HepG2 (cell line): ENCODE data around the gene METTL23. TPM values are rescaled to one million over a fixed set of nuclear protein-coding genes. Genes with fewer than 3 reads are reported as not detected.
A peak's percentile ranks its signal among the peaks of the same experiment; 100 is the strongest.

Source experiments
- AGO2 ChIP-seq: fragments of 200-400 bp; formaldehyde crosslinking; optimal IDR thresholded peaks from 2 replicates; pipeline ENCODE3; 2017; ENCODE audit warnings: mild to moderate bottlenecking, low read depth, low read length, moderate library complexity
- GFI1 ChIP-seq: sonication (generic); formaldehyde crosslinking; IDR thresholded peaks from 2 replicates; pipeline ENCODE4 v1.5.0; 2020; ENCODE audit warnings: missing genetic modification reagents, mild to moderate bottlenecking, borderline replicate concordance
- KLF9 ChIP-seq: IDR thresholded peaks from 2 replicates; pipeline ENCODE4 v1.6.1; 2016; ENCODE audit warnings: low read depth
- MTA3 ChIP-seq: sonication (generic); formaldehyde crosslinking; IDR thresholded peaks from 2 replicates; pipeline ENCODE4 v1.4.0; 2020; ENCODE audit warnings: missing genetic modification reagents
- NKX3-1 ChIP-seq: sonication (generic); formaldehyde crosslinking; IDR thresholded peaks from 2 replicates; pipeline ENCODE4 v1.5.0; 2020; ENCODE audit warnings: missing genetic modification reagents
- NRL ChIP-seq: sonication (generic); formaldehyde crosslinking; IDR thresholded peaks from 2 replicates; pipeline ENCODE4 v1.5.0; 2020; ENCODE audit warnings: missing genetic modification reagents, mild to moderate bottlenecking, moderate library complexity, borderline replicate concordance
- PPARG ChIP-seq: conservative IDR thresholded peaks from 2 replicates; pipeline ENCODE4 v1.6.1; 2016; ENCODE audit warnings: missing biosample characterization, missing genetic modification reagents
- RAD21 ChIP-seq: fragments of 450-650 bp; formaldehyde crosslinking; IDR thresholded peaks from 2 replicates; pipeline ENCODE4 v1.5.0; 2020; ENCODE audit warnings: mild to moderate bottlenecking
- SP5 ChIP-seq: IDR thresholded peaks from 2 replicates; pipeline ENCODE4 v1.6.1; 2016; ENCODE audit warnings: low read depth, borderline replicate concordance
- TCF7 ChIP-seq: sonication (generic); IDR thresholded peaks from 2 replicates; pipeline ENCODE4 v1.6.1; 2016; ENCODE audit warnings: antibody characterized with exemption, low read depth
- ZBTB34 ChIP-seq: sonication (generic); formaldehyde crosslinking; IDR thresholded peaks from 2 replicates; pipeline ENCODE4 v1.8.0; 2022; ENCODE audit warnings: mild to moderate bottlenecking, missing genetic modification reagents
- ZFP62 ChIP-seq: sonication (generic); formaldehyde crosslinking; IDR thresholded peaks from 2 replicates; pipeline ENCODE4 v1.4.0; 2020; ENCODE audit warnings: missing genetic modification reagents
- ZNF30 ChIP-seq: sonication (generic); formaldehyde crosslinking; IDR thresholded peaks from 2 replicates; pipeline ENCODE4 v1.5.0; 2020; ENCODE audit warnings: mild to moderate bottlenecking, missing genetic modification reagents
- polyA plus RNA-seq, 8 experiments: library from polyadenylated mRNA; depleted of rRNA in 3 of 8; stranded (reverse) in 7 of 8; unstranded in 1 of 8; fragments of >200 nt; fragmentation: Illumina TruSeq in 4 of 8; extraction: Trizol in 4 of 8; gene quantifications; 2 replicates each; pipeline versions ENCODE4 v1.2.1 to v1.2.3, GENCODE V29; 2011 to 2016; ENCODE audit warnings: low read depth in 4 of 8, missing spikeins in 1 of 8, mixed read lengths in 1 of 8; ENCODE audit not compliant: insufficient read depth in 1 of 8
- total RNA-seq, 5 experiments: library from RNA; depleted of rRNA; stranded (reverse); fragments of >200 nt; fragmentation: Illumina TruSeq; extraction: Trizol; gene quantifications; 2 replicates each; pipeline ENCODE4 v1.2.3, GENCODE V29; 2016; ENCODE audit warnings: low read depth in 1 of 5
- TF ChIP-seq, protein P1 (sequence below): sonication (generic); formaldehyde crosslinking; IDR thresholded peaks from 2 replicates; pipeline ENCODE4 v1.4.0; 2020; ENCODE audit warnings: missing genetic modification reagents
- TF ChIP-seq, protein P2 (sequence below): sonication (generic); formaldehyde crosslinking; IDR thresholded peaks from 2 replicates; pipeline ENCODE4 v1.5.0; 2020; ENCODE audit warnings: mild to moderate bottlenecking, missing genetic modification reagents
- TF ChIP-seq, protein P3 (sequence below): sonication (generic); formaldehyde crosslinking; IDR thresholded peaks from 2 replicates; pipeline ENCODE4 v1.4.0; 2020; ENCODE audit warnings: mild to moderate bottlenecking, low read depth, missing genetic modification reagents

METTL23 gene
- total and polyA plus RNA-seq, 2 of the 13 experiments (the other 11 are each of a cell fraction or from before 2014, with no cell fraction given), result 39.9 to 104 TPM

DNA sequence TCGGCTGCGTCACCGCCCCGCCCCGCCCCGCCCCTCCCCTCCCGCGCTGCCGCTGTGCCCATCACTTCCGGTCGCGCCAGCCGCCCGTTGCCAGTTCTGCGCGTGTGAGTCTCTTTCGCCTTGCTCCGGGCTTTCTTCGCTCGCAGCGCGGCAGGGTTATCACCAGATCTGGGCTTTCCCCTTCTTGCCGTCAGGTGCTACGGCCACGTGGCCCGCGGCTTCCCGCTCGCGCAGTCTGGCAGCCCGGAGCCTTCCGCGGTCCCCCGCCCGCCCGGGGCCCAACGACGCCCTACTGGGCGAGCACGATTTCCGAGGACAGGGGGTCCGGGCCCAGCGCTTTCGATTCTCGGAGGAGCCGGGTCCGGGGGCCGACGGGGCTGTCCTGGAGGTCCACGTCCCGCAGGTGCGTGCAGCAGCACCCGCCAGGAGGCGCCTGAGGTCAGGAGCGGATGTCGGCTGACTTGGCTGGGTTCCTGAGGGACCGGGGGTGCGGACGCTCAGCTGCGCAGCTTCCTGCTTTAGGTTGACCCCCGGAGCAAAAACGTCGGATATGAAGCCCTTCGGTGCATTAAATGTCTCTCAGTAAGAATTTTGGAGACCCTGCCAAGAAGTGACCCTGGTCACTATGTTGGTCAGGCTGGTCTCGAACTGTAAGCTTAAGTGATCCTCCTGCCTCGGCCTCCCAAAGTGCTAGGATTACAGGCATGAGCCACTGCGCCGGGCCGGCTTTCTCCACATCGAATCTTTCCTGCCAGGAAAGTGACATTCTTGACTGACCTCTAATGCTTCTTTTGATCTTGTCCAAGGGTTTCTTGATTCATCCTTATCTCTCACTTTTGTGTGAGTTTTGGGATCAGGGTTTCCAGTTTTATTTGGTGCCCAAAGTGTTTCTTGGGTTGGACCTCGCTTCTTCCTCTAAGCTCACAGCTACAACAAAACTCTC is at the start of gene METTL23 (continued):
- TF ChIP-seq, protein P1, sequence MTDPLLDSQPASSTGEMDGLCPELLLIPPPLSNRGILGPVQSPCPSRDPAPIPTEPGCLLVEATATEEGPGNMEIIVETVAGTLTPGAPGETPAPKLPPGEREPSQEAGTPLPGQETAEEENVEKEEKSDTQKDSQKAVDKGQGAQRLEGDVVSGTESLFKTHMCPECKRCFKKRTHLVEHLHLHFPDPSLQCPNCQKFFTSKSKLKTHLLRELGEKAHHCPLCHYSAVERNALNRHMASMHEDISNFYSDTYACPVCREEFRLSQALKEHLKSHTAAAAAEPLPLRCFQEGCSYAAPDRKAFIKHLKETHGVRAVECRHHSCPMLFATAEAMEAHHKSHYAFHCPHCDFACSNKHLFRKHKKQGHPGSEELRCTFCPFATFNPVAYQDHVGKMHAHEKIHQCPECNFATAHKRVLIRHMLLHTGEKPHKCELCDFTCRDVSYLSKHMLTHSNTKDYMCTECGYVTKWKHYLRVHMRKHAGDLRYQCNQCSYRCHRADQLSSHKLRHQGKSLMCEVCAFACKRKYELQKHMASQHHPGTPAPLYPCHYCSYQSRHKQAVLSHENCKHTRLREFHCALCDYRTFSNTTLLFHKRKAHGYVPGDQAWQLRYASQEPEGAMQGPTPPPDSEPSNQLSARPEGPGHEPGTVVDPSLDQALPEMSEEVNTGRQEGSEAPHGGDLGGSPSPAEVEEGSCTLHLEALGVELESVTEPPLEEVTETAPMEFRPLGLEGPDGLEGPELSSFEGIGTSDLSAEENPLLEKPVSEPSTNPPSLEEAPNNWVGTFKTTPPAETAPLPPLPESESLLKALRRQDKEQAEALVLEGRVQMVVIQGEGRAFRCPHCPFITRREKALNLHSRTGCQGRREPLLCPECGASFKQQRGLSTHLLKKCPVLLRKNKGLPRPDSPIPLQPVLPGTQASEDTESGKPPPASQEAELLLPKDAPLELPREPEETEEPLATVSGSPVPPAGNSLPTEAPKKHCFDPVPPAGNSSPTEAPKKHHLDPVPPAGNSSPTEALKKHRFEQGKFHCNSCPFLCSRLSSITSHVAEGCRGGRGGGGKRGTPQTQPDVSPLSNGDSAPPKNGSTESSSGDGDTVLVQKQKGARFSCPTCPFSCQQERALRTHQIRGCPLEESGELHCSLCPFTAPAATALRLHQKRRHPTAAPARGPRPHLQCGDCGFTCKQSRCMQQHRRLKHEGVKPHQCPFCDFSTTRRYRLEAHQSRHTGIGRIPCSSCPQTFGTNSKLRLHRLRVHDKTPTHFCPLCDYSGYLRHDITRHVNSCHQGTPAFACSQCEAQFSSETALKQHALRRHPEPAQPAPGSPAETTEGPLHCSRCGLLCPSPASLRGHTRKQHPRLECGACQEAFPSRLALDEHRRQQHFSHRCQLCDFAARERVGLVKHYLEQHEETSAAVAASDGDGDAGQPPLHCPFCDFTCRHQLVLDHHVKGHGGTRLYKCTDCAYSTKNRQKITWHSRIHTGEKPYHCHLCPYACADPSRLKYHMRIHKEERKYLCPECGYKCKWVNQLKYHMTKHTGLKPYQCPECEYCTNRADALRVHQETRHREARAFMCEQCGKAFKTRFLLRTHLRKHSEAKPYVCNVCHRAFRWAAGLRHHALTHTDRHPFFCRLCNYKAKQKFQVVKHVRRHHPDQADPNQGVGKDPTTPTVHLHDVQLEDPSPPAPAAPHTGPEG (CRISPR knock-in tag), result no peak; the same call in 1 of the 2 replicates
- TF ChIP-seq ZFP62 (CRISPR knock-in tag) (no peak; the same call in 1 of the 2 replicates), ZBTB34 (CRISPR knock-in tag) (no peak), NRL (CRISPR knock-in tag) (peak; percentile 71), KLF9 (CRISPR knock-in tag) (no peak; the same call in 1 of the 2 replicates), TCF7 (no peak), ZNF30 (CRISPR knock-in tag) (0 out of 2 replicates have a peak, but pooled peaks have one; percentile 57), RAD21 (CRISPR knock-in tag) (peak; percentile 89; the same call in 1 of the 2 replicates), SP5 (CRISPR knock-in tag) (no peak), NKX3-1 (CRISPR knock-in tag) (peak; percentile 67), AGO2 (peak; percentile 92), PPARG (CRISPR knock-in tag) (no peak), GFI1 (CRISPR knock-in tag) (no peak), MTA3 (no peak)
- TF ChIP-seq, protein P2, sequence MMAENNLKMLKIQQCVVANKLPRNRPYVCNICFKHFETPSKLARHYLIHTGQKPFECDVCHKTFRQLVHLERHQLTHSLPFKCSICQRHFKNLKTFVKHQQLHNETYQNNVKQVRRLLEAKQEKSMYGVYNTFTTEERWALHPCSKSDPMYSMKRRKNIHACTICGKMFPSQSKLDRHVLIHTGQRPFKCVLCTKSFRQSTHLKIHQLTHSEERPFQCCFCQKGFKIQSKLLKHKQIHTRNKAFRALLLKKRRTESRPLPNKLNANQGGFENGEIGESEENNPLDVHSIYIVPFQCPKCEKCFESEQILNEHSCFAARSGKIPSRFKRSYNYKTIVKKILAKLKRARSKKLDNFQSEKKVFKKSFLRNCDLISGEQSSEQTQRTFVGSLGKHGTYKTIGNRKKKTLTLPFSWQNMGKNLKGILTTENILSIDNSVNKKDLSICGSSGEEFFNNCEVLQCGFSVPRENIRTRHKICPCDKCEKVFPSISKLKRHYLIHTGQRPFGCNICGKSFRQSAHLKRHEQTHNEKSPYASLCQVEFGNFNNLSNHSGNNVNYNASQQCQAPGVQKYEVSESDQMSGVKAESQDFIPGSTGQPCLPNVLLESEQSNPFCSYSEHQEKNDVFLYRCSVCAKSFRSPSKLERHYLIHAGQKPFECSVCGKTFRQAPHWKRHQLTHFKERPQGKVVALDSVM (CRISPR knock-in tag), result peak; percentile 97
- TF ChIP-seq, protein P3, sequence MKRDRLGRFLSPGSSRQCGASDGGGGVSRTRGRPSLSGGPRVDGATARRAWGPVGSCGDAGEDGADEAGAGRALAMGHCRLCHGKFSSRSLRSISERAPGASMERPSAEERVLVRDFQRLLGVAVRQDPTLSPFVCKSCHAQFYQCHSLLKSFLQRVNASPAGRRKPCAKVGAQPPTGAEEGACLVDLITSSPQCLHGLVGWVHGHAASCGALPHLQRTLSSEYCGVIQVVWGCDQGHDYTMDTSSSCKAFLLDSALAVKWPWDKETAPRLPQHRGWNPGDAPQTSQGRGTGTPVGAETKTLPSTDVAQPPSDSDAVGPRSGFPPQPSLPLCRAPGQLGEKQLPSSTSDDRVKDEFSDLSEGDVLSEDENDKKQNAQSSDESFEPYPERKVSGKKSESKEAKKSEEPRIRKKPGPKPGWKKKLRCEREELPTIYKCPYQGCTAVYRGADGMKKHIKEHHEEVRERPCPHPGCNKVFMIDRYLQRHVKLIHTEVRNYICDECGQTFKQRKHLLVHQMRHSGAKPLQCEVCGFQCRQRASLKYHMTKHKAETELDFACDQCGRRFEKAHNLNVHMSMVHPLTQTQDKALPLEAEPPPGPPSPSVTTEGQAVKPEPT (CRISPR knock-in tag), result no peak
